Parathyroid adenoma (tissue), 2 donors: ENCODE measurements around the gene ZNF324.
A peak's percentile ranks its signal among the peaks of the same experiment; 100 is the strongest.

Experiments
- H2AFZ ChIP-seq: fragments of 300-600 bp; sonication (generic); one replicate; pipeline ENCODE4 v1.7.0; 2017; ENCODE audit warnings: antibody characterized with exemption, mild to moderate bottlenecking
- H3K27ac ChIP-seq: fragments of 300-600 bp; sonication (generic); one replicate; pipeline ENCODE4 v1.7.0; 2017
- H3K27me3 ChIP-seq: fragments of 300-600 bp; sonication (generic); one replicate; pipeline ENCODE4 v1.7.0; 2017; ENCODE audit warnings: low read length; ENCODE audit not compliant: control insufficient read depth, insufficient read depth
- H3K36me3 ChIP-seq: fragments of 300-600 bp; sonication (generic); one replicate; pipeline ENCODE4 v1.7.0; 2017; ENCODE audit warnings: low read length; ENCODE audit not compliant: control insufficient read depth, insufficient read depth
- H3K4me1 ChIP-seq: fragments of 300-600 bp; sonication (generic); one replicate; pipeline ENCODE4 v1.7.0; 2017; ENCODE audit warnings: control low read depth
- H3K4me2 ChIP-seq: fragments of 300-600 bp; sonication (generic); one replicate; pipeline ENCODE4 v1.7.0; 2017; ENCODE audit warnings: low read length
- H3K4me3 ChIP-seq: fragments of 300-600 bp; sonication (generic); one replicate; pipeline ENCODE4 v1.7.0; 2017; ENCODE audit warnings: low read depth, low read length
- H3K79me2 ChIP-seq: fragments of 300-600 bp; sonication (generic); one replicate; pipeline ENCODE4 v1.7.0; 2017; ENCODE audit warnings: control low read depth
- H3K9ac ChIP-seq: fragments of 300-600 bp; sonication (generic); one replicate; pipeline ENCODE4 v1.7.0; 2017; ENCODE audit warnings: mild to moderate bottlenecking
- H3K9me3 ChIP-seq: fragments of 300-600 bp; sonication (generic); one replicate; pipeline ENCODE4 v1.7.0; 2017; ENCODE audit warnings: low read length; ENCODE audit not compliant: control insufficient read depth
- CTCF ChIP-seq: fragments of 300-600 bp; sonication (generic); IDR thresholded peaks from one replicate; pipeline ENCODE4 v1.7.0; 2017; ENCODE audit warnings: antibody characterized with exemption, mild to moderate bottlenecking
- donor health status: primary hyperparathyroidism.

Gene ZNF324

GRCh38 chr19:58473775-58474174 is 6.9 kb downstream of the ZNF324 start:
- no peaks in the 10 kb centered on the region for H3K9me3 ChIP-seq
- peaks cover 16% of the 10 kb centered on the region for H3K4me1 ChIP-seq
- H3K4me2 ChIP-seq, result no peak overlapping the region
- H3K27ac ChIP-seq, result no peak overlapping the region
- no peak overlapping the region for H2AFZ ChIP-seq
- no peak overlapping the region for H3K4me3 ChIP-seq
- H3K36me3 ChIP-seq, result no peaks in the 10 kb centered on the region
- TF ChIP-seq CTCF, result no peak
- H3K79me2 ChIP-seq, result peaks cover 3% of the 10 kb centered on the region
- H3K9ac ChIP-seq, result no peak overlapping the region
- no peaks in the 10 kb centered on the region for H3K27me3 ChIP-seq

GRCh38 chr19:58474291-58474996 is 7.6 kb downstream of the ZNF324 start:
- Histone ChIP-seq H3K27me3 (no peaks in the 10 kb centered on the region), H3K36me3 (no peaks in the 10 kb centered on the region), H2AFZ (no peak overlapping the region), H3K9ac (no peak overlapping the region), H3K9me3 (no peaks in the 10 kb centered on the region), H3K4me1 (peaks cover 16% of the 10 kb centered on the region), H3K4me3 (no peak overlapping the region), H3K27ac (peak overlapping the region; percentile 91), H3K79me2 (no peaks in the 10 kb centered on the region), H3K4me2 (no peak overlapping the region)
- TF ChIP-seq CTCF, result no peak

- Histone ChIP-seq H3K4me1 (peaks cover 16% of the 10 kb centered on the region), H3K4me2 (peak overlapping the region; percentile 89), H3K9ac (no peak overlapping the region), H3K27me3 (no peaks in the 10 kb centered on the region), H2AFZ (peak overlapping the region; percentile 89), H3K36me3 (no peaks in the 10 kb centered on the region), H3K27ac (peak overlapping the region; percentile 91), H3K79me2 (no peaks in the 10 kb centered on the region), H3K9me3 (no peaks in the 10 kb centered on the region), H3K4me3 (peak overlapping the region; percentile 95)
- no peak for TF ChIP-seq CTCF
Measured at GRCh38 chr19:58474997-58475713, 8.3 kb downstream of the ZNF324 start.

GRCh38 chr19:58475714-58476497 is 9.0 kb downstream of the ZNF324 start, which contains the start of gene ZNF446:
ZNF446 (plus strand) TSS chr19:58476352; CDS start chr19:58477219, 867 bp downstream.
- Histone ChIP-seq H3K4me3 (peak within 1 kb of the TSS; percentile 95), H3K9me3 (no peaks in the 10 kb centered on the region), H3K27me3 (no peaks in the 10 kb centered on the region), H3K4me1 (peaks cover 16% of the 10 kb centered on the region), H3K27ac (peak within 1 kb of the TSS; percentile 91), H2AFZ (peak within 1 kb of the TSS; percentile 89), H3K79me2 (no peaks in the 10 kb centered on the region), H3K4me2 (peak within 1 kb of the TSS; percentile 89), H3K36me3 (no peaks in the 10 kb centered on the region), H3K9ac (peak within 1 kb of the TSS; percentile 56)
- no peak for TF ChIP-seq CTCF
